Chondrocyte (in vitro differentiated cells): Measurements from ENCODE around the gene EYS. TPM values are rescaled to one million over a fixed set of nuclear protein-coding genes. Genes with fewer than 3 reads are reported as not detected.

Experiments
- DNase-seq: peaks from one replicate; pipeline ENCODE4 v3.0.0; 2021; ENCODE audit warnings: mixed read lengths, low spot score
- H3K27ac Mint-ChIP-seq: one replicate; pipeline ENCODE4 v1.8.0; 2021; ENCODE audit warnings: mild to moderate bottlenecking, moderate library complexity, mixed read lengths; ENCODE audit not compliant: unreplicated experiment
- H3K27me3 Mint-ChIP-seq: 2 replicates; pipeline ENCODE4 v1.8.0; 2021; ENCODE audit warnings: low read depth, mixed read lengths
- H3K36me3 Mint-ChIP-seq: 2 replicates; pipeline ENCODE4 v1.8.0; 2021; ENCODE audit warnings: low read depth, mixed read lengths
- H3K4me1 Mint-ChIP-seq: 2 replicates; pipeline ENCODE4 v1.8.0; 2021; ENCODE audit warnings: low read depth, mild to moderate bottlenecking, mixed read lengths
- H3K4me3 Mint-ChIP-seq: one replicate; pipeline ENCODE4 v1.8.0; 2021; ENCODE audit warnings: mild to moderate bottlenecking, moderate library complexity, mixed read lengths; ENCODE audit not compliant: unreplicated experiment
- H3K9me3 Mint-ChIP-seq: 2 replicates; pipeline ENCODE4 v1.8.0; 2021; ENCODE audit warnings: low read depth, mixed read lengths
- CTCF ChIP-seq: fragments of 200-600 bp; sonication (generic); IDR thresholded peaks from 2 replicates; pipeline ENCODE4 v1.5.0; 2021; ENCODE audit warnings: antibody characterized with exemption, mild to moderate bottlenecking, moderate library complexity
- total RNA-seq: library from RNA; stranded (reverse); gene quantifications from 3 replicates; pipeline ENCODE4 v1.2.1, GENCODE V29; 2021

Gene EYS
- total RNA-seq, 1 donor from 2014 or later, result not detected

GRCh38 chr6:63788569-63788968 lies 1918.5 kb downstream of the EYS start:
- Mint-ChIP-seq H3K4me1 (no peaks in the 10 kb centered on the region), H3K36me3 (no peaks in the 10 kb centered on the region), H3K4me3 (no peak overlapping the region), H3K9me3 (no peaks in the 10 kb centered on the region), H3K27ac (no peak overlapping the region), H3K27me3 (peaks cover 3% of the 10 kb centered on the region)
- no peak for DNase-seq
- no peak for TF ChIP-seq CTCF

GRCh38 chr6:63787021-63787420 lies 1920.0 kb downstream of the EYS start:
- Mint-ChIP-seq H3K4me3 (no peak overlapping the region), H3K4me1 (no peaks in the 10 kb centered on the region), H3K9me3 (no peaks in the 10 kb centered on the region), H3K27ac (no peak overlapping the region), H3K27me3 (peaks cover 4% of the 10 kb centered on the region), H3K36me3 (no peaks in the 10 kb centered on the region)
- TF ChIP-seq CTCF, result no peak
- no peak for DNase-seq

DNA sequence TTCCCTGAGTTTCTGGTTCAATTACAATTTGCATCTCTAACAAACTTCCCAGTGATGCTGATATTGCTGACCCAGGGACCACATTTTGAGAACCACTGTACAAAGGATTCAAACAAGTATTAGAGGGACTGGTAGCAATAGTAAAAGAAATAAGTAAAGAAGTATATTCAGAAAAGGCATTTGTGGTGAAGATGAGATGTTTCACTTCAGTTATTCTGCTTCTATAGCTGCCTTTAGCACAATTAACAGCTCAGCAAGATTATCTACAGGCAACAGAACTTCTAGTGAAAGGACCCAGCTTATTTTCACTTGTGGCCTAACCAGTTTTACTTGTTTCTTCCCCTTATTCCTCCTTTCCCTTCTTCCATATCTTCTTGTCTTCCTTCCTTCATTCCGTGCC lies 1922.0 kb downstream of the EYS start:
- H3K27me3 Mint-ChIP-seq, result peaks cover 4% of the 10 kb centered on the region
- no peaks in the 10 kb centered on the region for H3K36me3 Mint-ChIP-seq
- H3K4me3 Mint-ChIP-seq, result no peak overlapping the region
- no peak overlapping the region for H3K27ac Mint-ChIP-seq
- DNase-seq, result no peak
- H3K4me1 Mint-ChIP-seq, result no peaks in the 10 kb centered on the region
- H3K9me3 Mint-ChIP-seq, result peaks cover 6% of the 10 kb centered on the region
- no peak for TF ChIP-seq CTCF

- Mint-ChIP-seq H3K27me3 (peaks cover 4% of the 10 kb centered on the region), H3K27ac (no peak overlapping the region), H3K4me3 (no peak overlapping the region), H3K36me3 (no peaks in the 10 kb centered on the region), H3K4me1 (no peaks in the 10 kb centered on the region), H3K9me3 (peaks cover 6% of the 10 kb centered on the region)
- TF ChIP-seq CTCF, result no peak
- no peak for DNase-seq
These were observed 1923.9 kb downstream of the EYS start for GRCh38 chr6:63783096-63783495.

- H3K4me3 Mint-ChIP-seq, result no peak overlapping the region
- DNase-seq, result no peak
- H3K36me3 Mint-ChIP-seq, result no peaks in the 10 kb centered on the region
- H3K27ac Mint-ChIP-seq, result no peak overlapping the region
- no peaks in the 10 kb centered on the region for H3K9me3 Mint-ChIP-seq
- H3K4me1 Mint-ChIP-seq, result no peaks in the 10 kb centered on the region
- H3K27me3 Mint-ChIP-seq, result peaks cover 23% of the 10 kb centered on the region
- no peak for TF ChIP-seq CTCF
These were observed 1932.1 kb downstream of the EYS start for GRCh38 chr6:63774961-63775360.
